ENCODE data around the gene PRAMEF6.
"Not testable (repeated sequence)": the region's sequence is repeated elsewhere in the genome, so short reads cannot be mapped to it uniquely, and the experiment has no call there.

PRAMEF6 gene

GRCh38 chr1:12947480-12947879 lies at the start of gene PRAMEF6:
PRAMEF6 (minus strand) TSS chr1:12947580; CDS start chr1:12942518, 5,062 bp downstream.
- DNase-seq, result not testable (repeated sequence)

- DNase-seq, result not testable (repeated sequence)
Observed at GRCh38 chr1:12924368-12924767, 23.0 kb downstream of the PRAMEF6 start.

- not testable (repeated sequence) for DNase-seq
Observed at GRCh38 chr1:12921749-12922148, 25.6 kb downstream of the PRAMEF6 start.

GRCh38 chr1:12916310-12916709 lies 31.1 kb downstream of the PRAMEF6 start, which contains the start of gene PRAMEF7:
PRAMEF7 (plus strand) TSS chr1:12916610; CDS start chr1:12917693, 1,083 bp downstream.
- DNase-seq, result not testable (repeated sequence)

- DNase-seq, result not testable (repeated sequence)
Observed at GRCh38 chr1:12903793-12904572, 43.4 kb downstream of the PRAMEF6 start.

- not testable (repeated sequence) for DNase-seq
Observed at GRCh38 chr1:12899186-12899585, 48.2 kb downstream of the PRAMEF6 start.

- not testable (repeated sequence) for DNase-seq
Observed at GRCh38 chr1:12898170-12898569, 49.2 kb downstream of the PRAMEF6 start, which contains the start of gene PRAMEF10. PRAMEF10 (minus strand) TSS chr1:12898270; CDS start chr1:12895847, 2,423 bp downstream.
